GM12891 (cell line): ENCODE data around the gene PLEK.

Experiments used
- PAX5 ChIP-seq: IDR thresholded peaks from 2 replicates; pipeline ENCODE4 v1.6.1; 2011; ENCODE audit warnings: low read length, moderate library complexity, mild to moderate bottlenecking; ENCODE audit not compliant: insufficient read depth, severe bottlenecking
- POLR2A ChIP-seq: IDR thresholded peaks from 2 replicates; pipeline ENCODE4 v1.6.1; 2011; ENCODE audit warnings: low read depth, low read length, control low read depth
- POLR2AphosphoS5 ChIP-seq: IDR thresholded peaks from 2 replicates; pipeline ENCODE4 v1.6.1; 2011; ENCODE audit warnings: low read depth, low read length, control low read depth
- POU2F2 ChIP-seq: IDR thresholded peaks from 2 replicates; pipeline ENCODE4 v1.6.1; 2011; ENCODE audit warnings: low read depth, mild to moderate bottlenecking, control low read depth, low read length, moderate library complexity
- SPI1 ChIP-seq: IDR thresholded peaks from 2 replicates; pipeline ENCODE4 v1.6.1; 2011; ENCODE audit warnings: low read depth, low read length, control low read depth
- TAF1 ChIP-seq: IDR thresholded peaks from 2 replicates; pipeline ENCODE4 v1.6.1; 2011; ENCODE audit warnings: low read depth, low read length, control low read depth

DNA sequence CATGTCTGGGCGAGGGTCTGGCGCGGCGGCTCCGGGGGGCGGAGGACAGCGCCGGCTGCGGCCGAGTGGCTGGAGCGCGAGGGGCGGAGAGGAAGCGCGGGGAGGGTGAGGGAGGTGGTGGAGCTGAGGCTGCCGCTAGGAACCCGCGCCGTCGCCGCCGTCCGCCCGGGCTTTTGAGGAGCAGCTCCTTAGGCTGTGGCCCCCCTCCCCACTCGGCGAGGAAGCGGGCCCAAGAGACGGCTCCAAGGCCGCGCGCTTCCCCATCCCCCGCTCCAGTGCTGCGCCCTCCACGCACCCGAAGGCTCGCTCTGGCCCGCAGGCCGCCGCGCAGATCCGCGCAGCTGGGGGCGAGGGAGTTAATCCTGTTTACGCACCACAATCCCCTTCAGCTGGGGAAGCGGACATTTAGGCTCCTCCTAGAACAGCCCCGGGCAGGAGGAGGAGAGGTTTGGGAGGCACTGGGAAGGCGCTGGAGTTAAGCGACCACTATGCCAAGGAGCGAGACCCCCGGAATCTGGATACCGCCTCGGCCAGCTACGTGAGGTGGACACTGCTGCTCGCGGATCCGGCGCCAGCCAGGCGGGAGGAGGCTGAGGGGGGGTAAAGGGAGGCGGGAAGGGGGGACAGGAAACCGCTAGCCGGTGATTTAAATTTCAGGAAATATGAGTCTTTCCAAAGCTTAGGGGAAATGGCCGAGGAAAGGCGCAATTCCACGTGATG lies 45.5 kb upstream of the PLEK start, which contains the start of gene CNRIP1:
- TF ChIP-seq POLR2AphosphoS5 (no peak), POLR2A (no peak), TAF1 (no peak), POU2F2 (no peak), SPI1 (no peak), PAX5 (no peak)
